Testis (tissue), 3 donors: ENCODE measurements around the gene ZMIZ2. TPM values are rescaled to one million over a fixed set of nuclear protein-coding genes. Genes with fewer than 3 reads are reported as not detected.

Experiments
- DNase-seq: peaks from one replicate; pipeline ENCODE4 v3.0.0-alpha.2; 2019
- H3K27ac ChIP-seq, 2 donors: fragments of 200-600 bp; sonication (generic); one replicate each; pipeline ENCODE4 v1.5.1; 2019
- H3K27me3 ChIP-seq: fragments of 200-600 bp; sonication (generic); one replicate; pipeline ENCODE4 v1.5.1; 2019
- H3K36me3 ChIP-seq: fragments of 200-600 bp; sonication (generic); one replicate; pipeline ENCODE4 v1.5.1; 2017; ENCODE audit warnings: low read depth; ENCODE audit errors: missing control alignments
- H3K4me1 ChIP-seq: fragments of 200-600 bp; sonication (generic); one replicate; pipeline ENCODE4 v1.5.1; 2019
- H3K4me3 ChIP-seq, 2 donors: fragments of 200-600 bp; sonication (generic); one replicate each; pipeline ENCODE4 v1.5.1; 2017 to 2019
- H3K9me3 ChIP-seq: fragments of 200-600 bp; sonication (generic); one replicate; pipeline ENCODE4 v1.5.1; 2017
- CTCF ChIP-seq, 3 experiments: fragments of 450-650 bp in 2 of 3; fragments of 200-600 bp in 1 of 3; sonication (generic) in 1 of 3; IDR thresholded peaks; one replicate each; pipeline ENCODE4 v1.5.1; 2016 to 2019; ENCODE audit warnings: antibody characterized with exemption in 3 of 3, mild to moderate bottlenecking in 2 of 3, moderate library complexity in 1 of 3
- POLR2A ChIP-seq: fragments of 450-650 bp; IDR thresholded peaks from one replicate; pipeline ENCODE4 v1.6.1; 2017; ENCODE audit warnings: antibody characterized with exemption, mild to moderate bottlenecking, moderate library complexity
- WGBS, 2 donors: methylation state at CpG; one replicate each; pipeline ENCODE4 v1.1.5; 2018; 5-methylcytosine and 5-hydroxymethylcytosine counted together
- intact Hi-C: fragments of 100-400 bp; cut with DNase I; formaldehyde crosslinking; loops from one replicate; pipeline ENCODE4 v1.15.1; 2023; ENCODE audit warnings: low total_unique reads
- polyA plus RNA-seq: library from polyadenylated mRNA; stranded (reverse); fragments of 350-450 nt; fragmentation: Illumina TruSeq; extraction: RNeasy Lipid Tissue Mini Kit (QIAGEN cat#74804); gene quantifications from one replicate; pipeline ENCODE4 v1.2.3, GENCODE V29; 2014; ENCODE audit warnings: low read depth, low replicate concordance; ENCODE audit not compliant: insufficient read depth
- total RNA-seq, 2 donors: library from RNA; depleted of rRNA; stranded (reverse); fragments of >200 nt; gene quantifications; one replicate each; pipeline ENCODE4 v1.2.3, GENCODE V29; 2016

Gene ZMIZ2
- total and polyA plus RNA-seq, 3 donors from 2014 or later: 47.9 to 86.6 (median 85.9) TPM

- H3K27ac ChIP-seq: no peak overlapping the region
- TF ChIP-seq CTCF (IDR thresholded peaks at IDR 0.05) (no peak), POLR2A (no peak)
- WGBS, 2 donors: 77 to 85% methylated on average over 5 of the region's 5 CpGs
- H3K9me3 ChIP-seq: no peaks in the 10 kb centered on the region
- H3K4me1 ChIP-seq: no peaks in the 10 kb centered on the region
- H3K27me3 ChIP-seq: no peaks in the 10 kb centered on the region
- H3K4me3 ChIP-seq: no peak overlapping the region
- no peaks in the 10 kb centered on the region for H3K36me3 ChIP-seq
- no peak for DNase-seq
- intact Hi-C loops: no loop called here
Measured at GRCh38 chr7:44735403-44736165, 13.1 kb upstream of the ZMIZ2 start.

- Histone ChIP-seq H3K4me1 (no peaks in the 10 kb centered on the region), H3K4me3 (no peak overlapping the region), H3K27me3 (no peaks in the 10 kb centered on the region), H3K36me3 (no peaks in the 10 kb centered on the region), H3K9me3 (no peaks in the 10 kb centered on the region), H3K27ac (no peak overlapping the region)
- WGBS, 2 donors: 73 to 87% methylated on average over 3 of the region's 3 CpGs
- TF ChIP-seq POLR2A (no peak), CTCF (IDR thresholded peaks at IDR 0.05) (no peak)
- DNase-seq: no peak
- intact Hi-C loops: no loop called here
Measured at GRCh38 chr7:44736896-44737295, 11.8 kb upstream of the ZMIZ2 start.

GRCh38 chr7:44738051-44738723 is 10.5 kb upstream of the ZMIZ2 start:
- no peaks in the 10 kb centered on the region for H3K9me3 ChIP-seq
- DNase-seq: no peak
- no peaks in the 10 kb centered on the region for H3K4me1 ChIP-seq
- intact Hi-C loops: no loop called here
- WGBS, 2 donors: 88 to 92% methylated on average over 4 of the region's 4 CpGs
- no peak overlapping the region for H3K4me3 ChIP-seq
- TF ChIP-seq POLR2A: no peak
- no peaks in the 10 kb centered on the region for H3K36me3 ChIP-seq
- no peaks in the 10 kb centered on the region for H3K27me3 ChIP-seq
- no peak overlapping the region for H3K27ac ChIP-seq

GRCh38 chr7:44738876-44739665 is 9.6 kb upstream of the ZMIZ2 start:
- intact Hi-C loops: no loop called here
- Histone ChIP-seq H3K36me3 (no peaks in the 10 kb centered on the region), H3K4me1 (no peaks in the 10 kb centered on the region), H3K27ac (no peak overlapping the region), H3K9me3 (no peaks in the 10 kb centered on the region), H3K4me3 (no peak overlapping the region), H3K27me3 (no peaks in the 10 kb centered on the region)
- 91 to 93% methylated on average over 19 to 23 of the region's 23 CpGs for WGBS, 2 donors
- DNase-seq: no peak
- TF ChIP-seq POLR2A: no peak

GRCh38 chr7:44740055-44740454 is 8.6 kb upstream of the ZMIZ2 start:
- Histone ChIP-seq H3K27ac (no peak overlapping the region), H3K4me3 (no peak overlapping the region), H3K36me3 (no peaks in the 10 kb centered on the region), H3K4me1 (no peaks in the 10 kb centered on the region), H3K27me3 (no peaks in the 10 kb centered on the region), H3K9me3 (no peaks in the 10 kb centered on the region)
- 92 to 94% methylated on average over 2 of the region's 2 CpGs for WGBS, 2 donors
- TF ChIP-seq CTCF (IDR thresholded peaks at IDR 0.05) (no peak), POLR2A (no peak)
- intact Hi-C loops: no loop called here
- DNase-seq: no peak
